ENCODE data around the gene PTPRN2. TPM values are rescaled to one million over a fixed set of nuclear protein-coding genes. Genes with fewer than 3 reads are reported as not detected.

The PTPRN2 gene
- total RNA-seq, 2 experiments from 2014 or later, result 0.70 TPM; not detected in 1

DNA sequence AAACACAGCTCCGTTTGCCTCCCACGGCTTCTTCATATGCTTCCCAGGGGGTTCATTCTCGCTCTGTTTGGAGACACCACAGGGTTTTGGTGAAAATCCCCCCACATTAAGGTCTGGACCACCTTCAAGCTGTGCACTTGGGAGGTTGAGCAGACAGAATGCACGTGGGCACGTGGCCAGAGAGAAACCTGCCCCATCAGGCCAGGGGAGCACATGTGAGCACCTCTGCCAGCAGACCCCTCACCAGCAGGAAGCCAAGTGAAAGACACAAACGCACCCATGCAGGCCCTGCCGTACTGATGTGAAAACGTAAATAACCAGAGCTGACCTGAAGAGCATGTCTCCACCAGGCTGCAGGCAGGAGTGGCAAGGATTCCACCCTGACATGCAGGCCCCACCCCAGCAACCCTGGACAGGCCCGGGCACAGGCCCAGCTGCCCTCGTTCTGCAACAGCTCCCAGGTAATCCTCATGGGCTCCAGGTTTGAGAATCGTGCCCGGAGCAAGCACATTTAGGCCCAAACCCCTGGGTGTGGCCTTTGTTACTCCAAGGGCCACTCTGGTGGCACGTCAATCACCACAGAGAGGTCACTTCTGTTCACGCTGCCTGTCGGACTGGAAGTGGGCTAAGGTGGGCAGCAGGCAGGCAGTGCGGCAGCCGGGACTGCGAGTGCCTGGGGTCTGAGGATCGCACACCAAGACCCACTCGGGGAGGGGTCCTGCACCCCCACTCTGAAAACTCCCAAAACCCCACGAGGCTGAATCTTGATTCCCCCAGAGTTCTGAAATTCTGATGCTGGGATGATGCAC lies 184.4 kb downstream of the PTPRN2 start:
- no peaks in the 10 kb centered on the region for H3K36me3 ChIP-seq (ENCODE audit: insufficient read depth, low read length)
- intact Hi-C loops (cut with micrococcal nuclease; ENCODE audit: unreplicated experiment), result no loop called here
- DNase-seq (ENCODE audit: low spot score), result no peak
- no peak overlapping the region for H2AFZ ChIP-seq (ENCODE audit: low read length)
- H3K9me2 ChIP-seq (ENCODE audit: insufficient read depth, low read length), result no peaks in the 10 kb centered on the region
- H3K4me3 ChIP-seq (ENCODE audit: low read depth, low read length, poor library complexity, severe bottlenecking), result no peak overlapping the region
- TF ChIP-seq, protein P1, sequence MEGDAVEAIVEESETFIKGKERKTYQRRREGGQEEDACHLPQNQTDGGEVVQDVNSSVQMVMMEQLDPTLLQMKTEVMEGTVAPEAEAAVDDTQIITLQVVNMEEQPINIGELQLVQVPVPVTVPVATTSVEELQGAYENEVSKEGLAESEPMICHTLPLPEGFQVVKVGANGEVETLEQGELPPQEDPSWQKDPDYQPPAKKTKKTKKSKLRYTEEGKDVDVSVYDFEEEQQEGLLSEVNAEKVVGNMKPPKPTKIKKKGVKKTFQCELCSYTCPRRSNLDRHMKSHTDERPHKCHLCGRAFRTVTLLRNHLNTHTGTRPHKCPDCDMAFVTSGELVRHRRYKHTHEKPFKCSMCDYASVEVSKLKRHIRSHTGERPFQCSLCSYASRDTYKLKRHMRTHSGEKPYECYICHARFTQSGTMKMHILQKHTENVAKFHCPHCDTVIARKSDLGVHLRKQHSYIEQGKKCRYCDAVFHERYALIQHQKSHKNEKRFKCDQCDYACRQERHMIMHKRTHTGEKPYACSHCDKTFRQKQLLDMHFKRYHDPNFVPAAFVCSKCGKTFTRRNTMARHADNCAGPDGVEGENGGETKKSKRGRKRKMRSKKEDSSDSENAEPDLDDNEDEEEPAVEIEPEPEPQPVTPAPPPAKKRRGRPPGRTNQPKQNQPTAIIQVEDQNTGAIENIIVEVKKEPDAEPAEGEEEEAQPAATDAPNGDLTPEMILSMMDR (conservative IDR thresholded peaks at IDR 0.05; ENCODE audit: low read length), result no peak
- TF ChIP-seq EZH2phosphoT487 (IDR thresholded peaks at IDR 0.05; ENCODE audit: borderline replicate concordance, low read depth, low read length), result no peak
- POLR2A ChIA-PET, result no interaction called here
- no peak overlapping the region for H3K4me2 ChIP-seq (ENCODE audit: low read length)
- BruUV-seq (replicated peaks), result no TSS peak
- 0 out of 2 replicates have a peak, but pooled peaks cover 4% of the 10 kb centered on the region for H3K9me3 ChIP-seq (ENCODE audit: low read length)
- H3K79me2 ChIP-seq (ENCODE audit: insufficient read depth, low read depth, low read length), result no peaks in the 10 kb centered on the region
- CTCF ChIA-PET (ENCODE audit: unreplicated experiment), result no interaction called here
- no peaks in the 10 kb centered on the region for H3K4me1 ChIP-seq (ENCODE audit: insufficient read depth, low read length, poor library complexity, severe bottlenecking)
- no peak overlapping the region for H3K27ac ChIP-seq (ENCODE audit: low read depth, low read length, poor library complexity, severe bottlenecking)
- no peaks in the 10 kb centered on the region for H4K20me1 ChIP-seq (ENCODE audit: insufficient read depth, low read length)

DNA sequence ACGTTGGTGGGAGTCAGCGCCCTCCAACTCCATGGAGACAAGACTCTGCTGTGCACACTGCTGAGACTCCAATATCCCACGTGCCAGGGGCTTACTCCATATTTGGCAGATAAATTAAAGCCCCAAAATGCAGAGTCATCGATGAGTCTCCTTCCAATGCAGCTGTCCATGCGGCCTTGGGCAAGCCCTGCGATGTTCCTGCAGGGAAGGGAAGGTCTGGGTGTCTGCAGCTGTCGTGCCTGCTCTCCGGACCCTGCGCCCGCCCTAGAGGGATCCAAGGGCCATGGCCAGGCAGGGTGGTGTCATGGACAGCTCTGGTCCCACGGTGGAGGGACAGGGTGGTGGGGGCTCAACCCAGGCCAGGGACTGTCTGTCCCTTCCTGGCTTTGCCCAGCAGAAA lies 185.2 kb downstream of the PTPRN2 start:
- no peaks in the 10 kb centered on the region for H3K36me3 ChIP-seq (ENCODE audit: insufficient read depth, low read length)
- ChIA-PET POLR2A (no interaction called here), CTCF (ENCODE audit: unreplicated experiment) (no interaction called here)
- no peaks in the 10 kb centered on the region for H4K20me1 ChIP-seq (ENCODE audit: insufficient read depth, low read length)
- no peak overlapping the region for H3K4me2 ChIP-seq (ENCODE audit: low read length)
- no peak for DNase-seq (ENCODE audit: low spot score)
- H3K9me3 ChIP-seq (ENCODE audit: low read length), result 0 out of 2 replicates have a peak, but pooled peaks cover 4% of the 10 kb centered on the region
- H3K27ac ChIP-seq (ENCODE audit: low read depth, low read length, poor library complexity, severe bottlenecking), result no peak overlapping the region
- no peak overlapping the region for H2AFZ ChIP-seq (ENCODE audit: low read length)
- no peak for TF ChIP-seq EZH2phosphoT487 (IDR thresholded peaks at IDR 0.05; ENCODE audit: borderline replicate concordance, low read depth, low read length)
- TF ChIP-seq, protein P1 (conservative IDR thresholded peaks at IDR 0.05; ENCODE audit: low read length), result no peak
- BruUV-seq (replicated peaks), result no TSS peak
- H3K4me3 ChIP-seq (ENCODE audit: low read depth, low read length, poor library complexity, severe bottlenecking), result no peak overlapping the region
- intact Hi-C loops (cut with micrococcal nuclease; ENCODE audit: unreplicated experiment), result no loop called here
- no peaks in the 10 kb centered on the region for H3K4me1 ChIP-seq (ENCODE audit: insufficient read depth, low read length, poor library complexity, severe bottlenecking)
- no peaks in the 10 kb centered on the region for H3K79me2 ChIP-seq (ENCODE audit: insufficient read depth, low read depth, low read length)
- H3K9me2 ChIP-seq (ENCODE audit: insufficient read depth, low read length), result no peaks in the 10 kb centered on the region

DNA sequence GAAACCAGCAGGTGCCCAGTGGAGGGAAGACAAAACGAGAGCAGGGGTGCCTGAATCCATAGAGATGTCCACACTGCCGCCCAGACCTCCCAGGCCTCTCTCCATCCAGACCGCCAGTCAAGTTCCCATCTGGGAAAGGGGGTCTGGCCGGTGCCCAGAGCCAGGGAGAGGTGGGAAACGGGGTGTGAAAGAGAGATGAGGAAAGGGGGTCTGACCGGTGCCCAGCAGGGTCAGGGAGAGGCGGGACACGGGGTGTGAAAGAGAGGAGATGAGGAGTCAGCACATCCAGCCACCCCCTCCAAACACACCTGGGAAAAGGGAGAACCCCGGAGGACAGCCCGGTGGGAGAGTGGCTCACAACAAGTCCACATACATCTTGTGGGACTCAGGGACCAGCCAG lies 185.8 kb downstream of the PTPRN2 start:
- DNase-seq (ENCODE audit: low spot score), result no peak
- TF ChIP-seq EZH2phosphoT487 (IDR thresholded peaks at IDR 0.05; ENCODE audit: borderline replicate concordance, low read depth, low read length), result no peak
- TF ChIP-seq, protein P1 (conservative IDR thresholded peaks at IDR 0.05; ENCODE audit: low read length), result no peak
- no peaks in the 10 kb centered on the region for H4K20me1 ChIP-seq (ENCODE audit: insufficient read depth, low read length)
- H3K27ac ChIP-seq (ENCODE audit: low read depth, low read length, poor library complexity, severe bottlenecking), result no peak overlapping the region
- H2AFZ ChIP-seq (ENCODE audit: low read length), result no peak overlapping the region
- H3K9me3 ChIP-seq (ENCODE audit: low read length), result 0 out of 2 replicates have a peak, but pooled peaks cover 4% of the 10 kb centered on the region
- no TSS peak for BruUV-seq (replicated peaks)
- H3K4me1 ChIP-seq (ENCODE audit: insufficient read depth, low read length, poor library complexity, severe bottlenecking), result no peaks in the 10 kb centered on the region
- H3K4me3 ChIP-seq (ENCODE audit: low read depth, low read length, poor library complexity, severe bottlenecking), result no peak overlapping the region
- H3K9me2 ChIP-seq (ENCODE audit: insufficient read depth, low read length), result no peaks in the 10 kb centered on the region
- H3K36me3 ChIP-seq (ENCODE audit: insufficient read depth, low read length), result no peaks in the 10 kb centered on the region
- ChIA-PET POLR2A (no interaction called here), CTCF (ENCODE audit: unreplicated experiment) (no interaction called here)
- intact Hi-C loops (cut with micrococcal nuclease; ENCODE audit: unreplicated experiment), result no loop called here
- H3K4me2 ChIP-seq (ENCODE audit: low read length), result no peak overlapping the region
- H3K79me2 ChIP-seq (ENCODE audit: insufficient read depth, low read depth, low read length), result no peaks in the 10 kb centered on the region

Measured in OCI-LY7 (cell line).